K562 (cell line): ENCODE results near the gene RGR.

ENCODE experiments used
- POLR2AphosphoS5 ChIP-seq: IDR thresholded peaks from 2 replicates; pipeline ENCODE4 v1.6.1; 2011; ENCODE audit warnings: mild to moderate bottlenecking, low read depth, low read length, moderate library complexity; ENCODE audit not compliant: control insufficient read depth, insufficient read depth
- XRCC4 ChIP-seq: IDR thresholded peaks from one replicate; pipeline ENCODE4 v1.6.1; 2011; ENCODE audit not compliant: insufficient read depth, insufficient read length; ENCODE audit errors: extremely low read depth
- TF ChIP-seq, protein P1 (sequence below): fragments of 450-650 bp; IDR thresholded peaks from 2 replicates; pipeline ENCODE4 v1.6.1; 2016; ENCODE audit warnings: low read depth, mild to moderate bottlenecking, moderate library complexity
- TF ChIP-seq, protein P2 (sequence below): fragments of 450-650 bp; formaldehyde crosslinking; IDR thresholded peaks from 2 replicates; pipeline ENCODE4 v1.4.0; 2020; ENCODE audit warnings: mild to moderate bottlenecking
- TF ChIP-seq, protein P3 (sequence below): fragments of 450-650 bp; IDR thresholded peaks from 2 replicates; pipeline ENCODE4 v1.6.1; 2016

DNA sequence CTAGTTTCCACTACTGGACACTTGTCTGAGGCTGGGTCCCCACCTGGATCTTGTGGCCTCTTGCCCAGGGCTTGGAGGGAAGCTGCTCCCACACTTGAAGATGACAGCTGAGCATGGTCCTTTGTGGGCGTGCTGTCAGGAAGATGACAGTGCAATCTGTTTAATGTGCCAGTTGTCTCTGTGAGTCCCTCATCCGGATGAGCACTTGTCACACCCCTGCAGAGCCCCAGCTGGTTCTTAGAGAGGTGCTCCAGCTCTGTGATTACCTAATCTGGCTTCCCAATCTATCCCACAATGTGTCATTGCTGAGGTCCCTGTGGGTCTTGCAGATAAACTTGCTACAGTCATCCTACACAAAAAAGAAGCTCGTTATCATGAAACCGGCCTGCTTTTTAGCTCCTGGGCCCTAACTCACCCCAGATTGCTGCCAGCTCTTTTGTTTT lies 48.7 kb downstream of the RGR start:
- TF ChIP-seq POLR2AphosphoS5 (peak; percentile 99), XRCC4 (no peak)
- TF ChIP-seq, protein P1, sequence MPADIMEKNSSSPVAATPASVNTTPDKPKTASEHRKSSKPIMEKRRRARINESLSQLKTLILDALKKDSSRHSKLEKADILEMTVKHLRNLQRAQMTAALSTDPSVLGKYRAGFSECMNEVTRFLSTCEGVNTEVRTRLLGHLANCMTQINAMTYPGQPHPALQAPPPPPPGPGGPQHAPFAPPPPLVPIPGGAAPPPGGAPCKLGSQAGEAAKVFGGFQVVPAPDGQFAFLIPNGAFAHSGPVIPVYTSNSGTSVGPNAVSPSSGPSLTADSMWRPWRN = peak; percentile 94
- TF ChIP-seq, protein P2, sequence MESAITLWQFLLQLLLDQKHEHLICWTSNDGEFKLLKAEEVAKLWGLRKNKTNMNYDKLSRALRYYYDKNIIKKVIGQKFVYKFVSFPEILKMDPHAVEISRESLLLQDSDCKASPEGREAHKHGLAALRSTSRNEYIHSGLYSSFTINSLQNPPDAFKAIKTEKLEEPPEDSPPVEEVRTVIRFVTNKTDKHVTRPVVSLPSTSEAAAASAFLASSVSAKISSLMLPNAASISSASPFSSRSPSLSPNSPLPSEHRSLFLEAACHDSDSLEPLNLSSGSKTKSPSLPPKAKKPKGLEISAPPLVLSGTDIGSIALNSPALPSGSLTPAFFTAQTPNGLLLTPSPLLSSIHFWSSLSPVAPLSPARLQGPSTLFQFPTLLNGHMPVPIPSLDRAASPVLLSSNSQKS (CRISPR knock-in tag) = no peak
- TF ChIP-seq, protein P3, sequence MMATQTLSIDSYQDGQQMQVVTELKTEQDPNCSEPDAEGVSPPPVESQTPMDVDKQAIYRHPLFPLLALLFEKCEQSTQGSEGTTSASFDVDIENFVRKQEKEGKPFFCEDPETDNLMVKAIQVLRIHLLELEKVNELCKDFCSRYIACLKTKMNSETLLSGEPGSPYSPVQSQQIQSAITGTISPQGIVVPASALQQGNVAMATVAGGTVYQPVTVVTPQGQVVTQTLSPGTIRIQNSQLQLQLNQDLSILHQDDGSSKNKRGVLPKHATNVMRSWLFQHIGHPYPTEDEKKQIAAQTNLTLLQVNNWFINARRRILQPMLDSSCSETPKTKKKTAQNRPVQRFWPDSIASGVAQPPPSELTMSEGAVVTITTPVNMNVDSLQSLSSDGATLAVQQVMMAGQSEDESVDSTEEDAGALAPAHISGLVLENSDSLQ = peak; percentile 91
